HG03521 (cell line): Measurements from ENCODE around the gene DIS3L2.

Experiments used
- ATAC-seq: cut with Tn5 transposase; IDR thresholded peaks from one replicate; pipeline ENCODE4 v1.9.1; 2021; ENCODE audit warnings: mild to moderate bottlenecking, moderate library complexity; ENCODE audit not compliant: unreplicated experiment

Gene DIS3L2

DNA sequence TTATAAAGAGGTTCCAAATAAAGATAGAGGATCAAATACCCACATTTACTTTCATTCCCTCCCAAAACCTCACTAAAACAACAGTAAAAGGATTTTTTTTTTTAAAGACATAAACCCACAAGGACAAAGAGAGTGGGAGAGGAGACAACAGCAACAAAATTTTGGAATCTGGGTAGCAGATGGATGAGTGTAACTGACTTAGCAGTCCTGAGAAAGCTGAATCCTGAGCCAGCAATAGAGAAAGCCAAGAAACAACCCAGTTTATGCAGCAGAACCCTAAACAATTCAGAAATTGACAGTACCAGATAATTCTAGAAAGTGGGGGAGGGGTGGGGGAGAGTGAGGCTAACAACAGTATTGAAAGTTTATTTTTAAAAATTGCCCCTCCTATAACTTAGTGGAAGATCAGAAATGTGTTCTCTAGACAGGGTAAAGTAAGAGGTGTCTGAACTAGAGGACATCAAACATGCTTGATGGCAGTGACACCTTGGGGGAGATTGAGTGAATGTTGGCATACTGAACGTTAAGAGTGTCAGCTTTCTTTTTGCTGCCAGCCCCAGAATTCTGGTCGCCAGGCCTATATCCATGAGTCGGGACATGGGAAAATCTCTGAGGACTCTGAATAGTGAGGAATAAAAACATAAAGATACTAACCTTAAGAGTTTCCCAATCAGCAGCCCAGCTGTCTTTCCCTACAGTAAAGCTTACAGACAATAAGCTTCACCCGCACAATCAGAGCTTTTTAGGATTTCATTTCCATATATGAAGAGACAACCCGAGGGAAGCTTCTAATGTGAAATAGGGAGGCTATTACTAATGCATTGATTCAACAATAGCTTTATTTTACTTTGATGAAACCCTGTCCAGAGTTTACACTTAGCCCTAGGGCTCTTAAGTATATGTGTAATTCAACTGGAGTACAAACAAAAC, 289.0 kb downstream of the DIS3L2 start:
- no peak for ATAC-seq

DNA sequence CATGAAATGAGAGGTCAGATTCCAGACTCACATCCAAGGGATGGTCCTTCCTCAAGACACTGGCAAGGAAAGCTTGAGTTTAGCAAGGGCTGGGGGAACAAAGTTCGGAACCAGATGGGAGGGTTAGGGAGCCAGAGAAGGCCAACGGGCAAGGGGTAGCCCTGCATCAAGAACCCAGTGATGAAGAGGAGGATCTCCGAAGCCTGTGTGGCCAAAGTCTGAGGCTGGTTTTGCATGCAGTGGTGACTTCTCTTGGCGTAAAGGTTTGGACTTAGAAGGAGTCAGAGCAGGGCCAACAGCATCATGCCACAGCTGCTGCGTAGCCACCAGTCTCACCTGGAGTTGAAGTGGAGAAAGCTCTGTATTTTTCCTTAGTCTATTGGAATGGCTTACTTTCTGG, 293.5 kb downstream of the DIS3L2 start:
- no peak for ATAC-seq

DNA sequence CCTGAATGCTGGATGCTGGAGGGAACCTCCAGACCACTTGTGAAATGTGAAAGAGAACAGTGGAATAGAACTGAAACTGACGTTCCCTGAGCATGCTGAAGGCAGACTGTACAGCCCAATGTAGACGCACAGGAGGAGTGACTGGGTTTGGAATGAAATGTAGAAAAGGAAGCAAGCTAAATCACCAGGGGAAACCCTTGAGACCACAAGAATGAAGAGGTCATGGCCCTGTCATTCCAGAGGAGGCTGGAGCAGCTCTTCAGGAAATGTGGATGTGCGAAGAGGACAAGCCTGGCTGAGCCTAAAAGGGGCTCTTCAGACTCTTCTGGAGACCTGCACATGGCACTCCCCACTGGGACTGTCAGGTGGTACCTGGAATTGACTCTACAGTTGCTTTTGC, 298.6 kb downstream of the DIS3L2 start:
- no peak for ATAC-seq

DNA sequence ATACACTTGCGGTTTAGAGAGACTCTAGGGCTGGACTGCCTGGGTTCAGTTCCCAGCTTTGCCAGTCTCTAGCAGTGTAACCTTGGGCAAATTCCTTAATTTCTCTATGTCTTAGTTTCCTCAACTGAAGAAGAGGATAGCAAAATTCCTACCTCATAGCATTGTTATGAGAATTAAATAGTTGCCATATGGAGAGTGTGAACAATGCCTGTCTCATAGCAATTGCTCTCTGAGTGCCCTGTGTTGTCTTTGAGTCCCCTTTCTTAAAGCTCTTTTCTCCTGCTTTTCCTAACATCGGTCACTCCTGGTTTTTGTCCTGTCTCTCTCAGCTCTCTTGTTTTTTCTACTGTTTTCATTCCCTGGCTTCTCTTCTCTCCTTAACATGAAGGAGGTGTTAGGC, 300.3 kb downstream of the DIS3L2 start:
- no peak for ATAC-seq

DNA sequence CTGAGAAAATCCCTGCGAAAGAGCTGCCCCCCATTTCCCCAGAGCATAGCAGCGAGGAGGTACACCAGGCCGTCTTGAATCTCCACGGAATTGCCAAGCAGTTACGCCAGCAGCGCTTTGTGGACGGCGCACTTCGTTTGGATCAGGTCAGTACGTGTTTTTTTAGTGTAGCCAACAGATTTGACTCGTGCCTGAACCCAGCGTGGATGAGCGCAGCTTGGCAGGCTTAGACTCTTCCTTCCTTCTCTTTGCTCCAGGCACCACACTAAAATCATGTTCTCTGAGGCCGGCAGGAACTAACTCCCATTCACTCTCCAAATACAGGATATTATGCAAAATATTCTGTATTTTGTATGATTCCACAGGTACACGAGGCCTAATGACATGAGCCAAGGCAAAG, 301.8 kb downstream of the DIS3L2 start:
- ATAC-seq = no peak

DNA sequence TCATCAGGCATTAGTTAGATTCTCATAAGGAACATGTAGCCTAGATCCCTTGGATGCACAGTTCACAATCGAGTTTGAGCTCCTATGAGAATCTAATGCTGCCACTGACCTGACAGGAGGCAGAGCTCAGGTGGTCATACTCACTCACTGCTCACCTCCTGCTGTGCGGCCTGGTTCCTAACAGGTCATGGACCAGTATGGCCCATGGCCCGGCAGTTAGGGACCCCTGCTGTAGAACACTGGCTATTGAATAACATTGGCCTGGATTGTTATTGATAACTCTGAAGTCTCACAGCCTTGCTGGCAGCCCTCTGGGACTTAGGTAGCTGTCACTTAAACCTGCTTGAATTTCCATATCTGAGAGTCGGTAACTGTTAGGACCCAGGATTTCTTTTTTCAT, 302.6 kb downstream of the DIS3L2 start:
- no peak for ATAC-seq

DNA sequence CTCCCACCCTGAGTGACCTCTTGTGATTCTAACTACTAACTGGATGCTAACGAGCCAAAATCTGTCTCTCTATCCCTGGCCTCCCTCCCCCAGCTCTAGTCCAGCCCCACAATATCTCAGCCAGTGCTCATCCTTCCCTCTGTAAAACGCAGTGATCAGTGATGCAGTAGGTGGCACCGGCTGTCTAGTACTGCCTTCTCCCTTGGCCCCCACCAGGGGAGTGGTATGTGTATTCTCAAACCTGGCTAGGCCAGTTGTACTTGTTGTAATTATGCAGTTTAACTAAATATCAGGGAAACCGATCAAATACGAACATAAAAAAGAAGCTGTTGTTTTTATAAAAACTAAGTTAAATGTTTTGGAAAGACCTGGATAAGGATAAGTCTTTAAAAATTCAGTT, 303.8 kb downstream of the DIS3L2 start:
- no peak for ATAC-seq

DNA sequence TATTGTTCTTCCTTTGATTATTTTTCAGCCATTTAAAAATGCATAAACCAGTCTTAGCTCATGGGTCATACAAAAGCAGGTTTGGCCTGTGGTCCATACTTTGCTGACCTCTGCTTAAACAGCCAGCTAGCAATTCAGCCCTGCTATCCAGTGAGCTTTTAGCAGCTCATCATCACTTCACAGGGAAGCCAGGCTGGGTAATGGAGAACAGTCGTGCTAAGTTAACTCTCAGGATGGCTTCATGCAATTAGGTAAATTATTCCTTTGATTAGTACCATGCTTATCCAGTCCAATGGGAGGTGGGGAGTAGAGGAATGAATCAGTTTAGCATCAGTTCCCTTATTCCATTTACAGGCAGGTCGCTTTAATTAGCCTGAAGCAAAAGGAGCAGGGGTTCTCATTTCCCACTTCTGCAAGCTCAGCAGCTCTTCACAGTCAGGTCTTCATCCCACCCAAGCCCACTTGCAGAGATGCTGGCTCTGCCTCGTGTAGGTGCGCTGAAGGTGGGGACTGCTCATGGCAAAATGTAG, 307.2 kb downstream of the DIS3L2 start:
- no peak for ATAC-seq

DNA sequence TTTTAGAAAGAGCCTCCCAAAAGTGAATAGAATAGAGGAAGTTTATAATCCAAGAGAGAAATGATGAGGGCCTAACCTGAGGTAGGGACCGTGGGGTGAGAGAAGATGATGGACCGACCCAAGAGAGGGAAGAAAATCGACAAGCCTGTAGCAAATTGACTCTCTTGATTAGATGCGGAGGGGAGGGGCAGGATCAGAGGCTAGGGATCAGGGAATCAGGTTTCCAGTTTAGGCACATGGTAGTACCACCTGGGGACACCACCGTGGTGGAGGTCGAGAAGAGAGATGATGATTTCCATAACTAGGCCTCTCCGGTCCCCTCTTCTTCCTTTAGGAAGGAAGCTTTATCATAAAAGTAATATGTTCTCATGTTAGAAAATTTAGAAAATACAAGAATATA, 308.4 kb downstream of the DIS3L2 start:
- ATAC-seq = no peak

DNA sequence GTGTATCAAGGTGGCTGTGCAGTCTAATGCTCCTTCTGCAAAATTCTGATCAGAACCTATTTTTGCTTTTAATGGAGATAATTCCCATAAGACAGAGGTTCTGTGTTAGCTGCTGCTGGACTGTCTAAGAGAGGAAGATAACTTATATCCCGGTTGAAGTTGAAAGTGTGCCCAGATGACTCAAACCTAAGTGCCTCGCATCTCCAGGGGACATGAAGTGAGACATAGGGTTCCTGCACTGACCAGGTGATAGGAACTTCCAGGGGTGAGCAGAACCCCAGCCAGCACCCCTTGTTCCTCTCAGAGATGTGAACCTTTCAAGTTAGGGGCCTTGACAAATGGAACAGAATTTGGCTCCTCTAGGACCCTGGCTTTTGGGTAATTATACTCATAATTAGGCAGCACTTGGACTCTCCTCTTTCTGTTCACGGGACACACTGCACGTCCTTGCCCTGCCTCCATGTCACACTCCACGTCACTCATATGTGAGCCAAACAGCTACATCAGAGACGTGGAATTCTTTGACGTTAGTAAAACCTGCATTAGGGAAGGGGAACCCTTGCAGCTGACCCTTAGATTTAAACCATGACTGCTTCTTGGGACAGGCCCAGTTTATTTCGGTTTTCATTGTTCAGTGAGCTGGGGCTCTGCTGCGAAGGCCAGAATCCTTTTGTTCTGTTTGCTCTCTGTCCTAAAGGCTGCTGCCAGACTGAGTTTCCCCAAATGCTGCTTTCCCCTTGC, 312.6 kb downstream of the DIS3L2 start:
- no peak for ATAC-seq

DNA sequence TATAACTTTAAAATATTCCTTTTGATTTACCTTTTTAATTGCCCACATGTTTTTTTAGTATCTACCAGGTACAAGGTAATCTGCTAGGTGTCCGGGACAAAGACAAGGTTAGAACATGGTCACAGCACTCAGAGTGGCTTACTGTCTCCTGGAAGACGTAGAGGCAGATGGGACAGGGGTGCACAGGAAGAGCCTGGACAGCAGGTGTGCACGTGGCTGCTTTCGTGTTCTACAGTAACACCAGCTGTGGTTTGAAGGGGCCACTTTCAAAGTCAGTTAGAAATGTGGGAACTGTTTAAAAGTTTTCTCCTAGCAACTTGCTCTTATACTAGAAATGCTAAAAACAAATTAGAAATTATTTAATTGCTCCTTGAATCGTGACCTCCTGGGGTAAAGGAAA, 314.2 kb downstream of the DIS3L2 start:
- no peak for ATAC-seq

DNA sequence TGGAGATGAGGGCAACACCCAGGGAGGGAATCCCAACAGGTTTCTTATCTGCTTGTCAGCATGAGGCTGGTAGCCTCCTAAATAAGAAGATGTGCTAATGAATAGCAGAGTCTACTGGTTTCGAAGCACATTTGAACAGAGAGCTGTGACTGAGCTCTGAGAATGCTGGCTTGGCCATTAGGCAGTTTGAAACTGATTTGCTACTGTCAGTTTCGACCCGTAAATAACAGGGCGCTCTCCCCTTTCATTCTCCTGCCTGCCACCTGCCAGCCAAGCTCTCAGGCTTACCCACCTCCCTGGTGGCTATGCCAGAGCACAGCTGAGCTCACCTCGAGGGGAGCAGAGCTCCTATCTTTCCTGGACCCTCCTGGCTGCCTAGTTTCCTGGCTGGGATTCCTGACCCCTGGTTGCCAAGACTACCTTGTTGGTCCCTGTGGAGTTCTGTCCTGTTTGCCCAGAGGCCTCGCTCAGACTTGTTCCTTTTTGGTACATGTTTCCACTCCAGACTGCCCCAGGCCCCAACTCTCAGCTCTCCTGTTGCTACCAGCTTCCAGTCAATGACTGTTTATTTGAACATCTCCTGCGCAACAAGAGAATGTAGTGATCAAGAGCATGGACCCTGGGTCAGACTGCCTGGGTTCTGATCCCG, 314.7 kb downstream of the DIS3L2 start:
- ATAC-seq = no peak

DNA sequence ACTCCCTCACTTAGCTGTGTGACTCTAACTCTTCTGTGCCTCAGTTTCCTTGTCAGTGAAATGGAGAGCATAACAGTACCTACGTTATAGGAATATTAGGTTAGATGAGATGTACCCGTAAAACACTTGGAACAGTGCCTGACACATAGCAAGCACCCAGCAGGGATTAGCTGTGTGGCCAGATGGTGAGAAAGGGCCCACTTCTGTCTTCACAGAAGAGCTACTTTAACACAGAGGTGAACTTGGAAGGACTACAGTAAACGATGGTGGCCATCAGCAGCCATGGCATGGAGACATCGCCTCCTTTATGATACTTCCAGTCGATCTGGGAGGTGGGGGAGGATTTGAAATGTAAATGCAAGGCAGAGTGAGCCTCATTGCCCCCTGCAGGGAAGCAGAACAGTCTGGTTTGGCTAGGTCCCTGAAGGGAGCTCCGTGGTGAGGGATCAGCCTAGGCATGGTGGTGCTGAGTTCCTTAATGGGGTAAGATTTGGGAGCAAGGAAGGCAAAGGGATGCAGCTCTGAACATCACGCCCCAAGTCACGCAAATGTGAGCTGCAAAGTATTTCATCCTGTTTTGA, 315.3 kb downstream of the DIS3L2 start:
- ATAC-seq = no peak

DNA sequence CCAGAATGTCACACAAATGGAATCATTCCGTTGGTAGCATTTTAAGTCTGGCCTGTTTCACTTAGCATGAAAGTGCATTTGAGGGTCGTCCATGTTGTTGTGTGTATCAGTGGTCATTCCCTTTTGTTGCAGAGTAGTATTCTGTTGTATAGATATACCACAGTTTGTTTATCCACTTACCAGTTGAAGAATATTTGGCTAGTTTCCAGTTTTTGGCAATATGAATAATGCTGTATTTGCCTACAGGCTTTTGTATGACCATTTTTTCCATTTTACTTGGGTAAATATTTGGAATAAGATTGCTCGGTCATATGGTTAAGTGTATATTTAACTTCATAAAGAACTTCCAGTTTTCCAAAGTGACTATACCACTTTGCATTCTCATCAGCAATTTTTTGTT, 317.0 kb downstream of the DIS3L2 start:
- ATAC-seq = no peak

DNA sequence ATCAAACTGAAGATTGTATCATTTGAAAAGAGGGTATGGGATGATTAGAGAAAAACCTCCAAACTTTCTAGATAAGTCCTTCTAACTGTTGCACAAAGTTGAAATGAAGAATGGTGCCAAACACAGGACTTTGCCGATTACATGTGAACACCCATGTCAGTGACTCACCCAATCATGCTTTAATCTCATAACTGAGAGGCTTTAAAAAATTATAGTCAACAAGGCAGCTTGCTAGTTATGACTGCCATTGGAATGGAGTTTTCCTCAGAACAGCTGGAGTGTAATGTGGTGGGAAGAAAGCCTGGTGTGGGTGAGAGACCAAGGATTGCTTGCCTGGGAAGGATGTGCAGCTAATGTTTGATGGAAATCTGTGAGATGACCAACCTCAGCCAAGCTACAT, 318.8 kb downstream of the DIS3L2 start:
- no peak for ATAC-seq

DNA sequence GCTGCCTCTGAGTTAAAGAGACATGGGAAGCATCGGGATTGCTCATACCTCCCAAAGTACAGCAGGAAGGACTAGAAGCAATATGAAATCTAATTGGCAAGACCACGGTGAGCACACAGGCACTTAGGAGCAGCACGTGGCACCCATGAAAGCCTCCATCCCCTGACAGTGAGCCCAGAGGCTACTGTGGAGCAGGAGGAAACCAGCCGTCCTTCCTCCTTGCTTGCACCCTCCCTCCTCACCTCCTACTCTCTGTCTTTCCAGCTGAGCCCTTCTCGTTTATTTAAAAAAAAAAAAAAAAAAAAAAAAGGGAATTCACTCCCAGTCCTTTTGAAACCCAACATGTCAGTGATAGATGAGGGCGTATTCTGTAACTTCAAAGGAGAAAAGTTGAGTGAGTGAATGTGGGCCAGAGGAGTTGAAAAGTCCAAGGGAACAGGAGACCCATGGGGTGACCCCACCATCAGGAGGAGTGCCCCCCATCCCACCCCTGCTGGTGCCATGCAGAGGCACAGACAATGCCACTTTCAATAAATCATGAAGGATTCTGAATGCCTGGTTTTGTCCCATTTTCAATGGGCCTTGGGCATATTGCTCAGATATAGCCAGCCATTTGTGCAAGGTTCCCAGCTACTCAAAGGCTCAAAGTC, 320.5 kb downstream of the DIS3L2 start:
- ATAC-seq = no peak

DNA sequence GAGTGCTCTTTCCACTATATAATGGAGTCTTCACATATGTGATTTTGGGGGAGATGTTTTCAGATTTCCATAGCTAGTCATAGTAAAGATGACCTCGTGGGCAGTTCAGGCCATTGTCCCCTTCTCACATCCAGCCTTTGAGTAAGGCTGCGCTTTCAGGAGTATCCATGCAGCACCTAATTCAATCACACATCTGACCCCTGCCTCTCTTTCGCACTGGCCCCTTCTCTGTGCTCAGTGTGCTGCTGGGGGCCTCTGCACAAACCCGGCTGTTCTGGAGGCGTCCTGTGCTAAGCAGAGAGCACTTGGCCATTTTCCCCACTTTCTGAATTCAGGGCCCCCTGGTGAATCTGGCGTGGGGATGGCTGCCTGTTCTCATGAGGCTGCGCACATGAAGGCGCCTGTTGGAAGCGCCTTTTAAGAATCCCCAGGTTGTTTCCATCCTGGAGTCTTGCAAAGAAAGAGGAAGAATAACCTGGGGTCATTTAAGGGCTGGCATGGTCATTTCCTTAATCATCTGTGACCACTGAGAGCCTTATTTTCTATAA, 321.1 kb downstream of the DIS3L2 start:
- ATAC-seq = no peak

DNA sequence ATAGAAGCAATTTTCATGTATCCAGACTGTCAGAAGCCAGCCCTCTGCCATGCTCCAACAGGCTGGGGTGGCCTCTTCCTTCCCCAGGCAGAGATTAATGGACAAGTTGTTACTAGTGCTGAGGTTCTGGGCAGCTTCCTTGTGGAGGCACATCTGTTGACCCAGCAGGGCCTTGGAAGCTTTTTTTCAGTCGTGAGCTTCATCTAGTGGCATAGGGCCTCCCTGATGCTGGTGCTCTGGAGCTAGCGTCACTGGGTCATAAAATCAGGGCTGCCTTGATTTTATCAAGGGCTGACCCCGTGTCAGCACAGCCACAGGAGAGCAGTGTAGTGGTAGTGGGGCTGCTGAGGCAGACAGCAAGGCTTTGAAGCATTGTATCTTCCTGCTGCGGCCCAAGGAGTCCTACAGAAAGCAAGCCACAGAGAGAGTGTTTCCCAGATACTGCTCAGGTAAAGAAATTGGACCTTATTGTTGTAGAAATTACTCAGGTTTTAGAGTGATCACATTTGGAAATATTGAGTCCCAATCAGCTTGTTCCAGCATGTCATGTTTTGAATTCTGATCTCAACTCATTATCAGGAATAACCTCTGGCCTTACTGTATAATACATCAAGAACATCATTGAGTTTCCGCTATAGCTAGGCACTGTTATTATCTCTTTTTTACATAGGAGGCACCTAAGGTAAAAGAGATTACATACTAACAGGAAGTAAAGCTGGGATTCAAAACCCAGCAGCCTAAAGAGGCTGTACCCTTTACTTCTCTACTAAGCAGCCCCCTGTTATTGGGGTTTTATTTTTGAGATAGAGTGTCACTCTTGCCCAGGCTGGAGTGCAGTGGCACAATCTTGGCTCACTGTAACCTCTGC, 324.7 kb downstream of the DIS3L2 start:
- no peak for ATAC-seq

DNA sequence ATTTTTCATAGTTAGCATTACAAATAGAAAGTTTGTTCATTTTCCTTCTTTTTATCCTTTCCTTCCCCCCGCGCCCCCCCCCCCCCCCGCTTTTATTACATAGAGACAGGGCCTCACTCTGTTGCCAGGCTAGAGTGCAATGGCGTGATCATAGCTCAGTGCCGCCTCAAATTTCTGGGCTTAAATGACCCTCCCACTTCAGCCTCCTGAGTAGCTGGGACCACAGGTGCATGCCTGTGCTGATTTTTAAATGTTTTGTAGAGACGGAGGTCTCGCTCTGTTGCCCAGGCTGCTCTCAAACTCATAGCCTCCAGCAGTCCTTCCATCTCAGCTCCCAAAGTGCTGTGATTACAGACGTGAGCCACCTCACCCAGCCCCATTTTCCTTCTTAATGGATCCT, 325.8 kb downstream of the DIS3L2 start:
- ATAC-seq = no peak
